Mesendoderm (in vitro differentiated cells): Measurements from ENCODE around the gene MARCHF10.
A peak's percentile ranks its signal among the peaks of the same experiment; 100 is the strongest.

Experiments used
- DNase-seq: peaks from one replicate; pipeline ENCODE4 v3.0.0; 2013
- H2AK5ac ChIP-seq: 2 replicates; pipeline ENCODE4 v1.6.1; 2013; ENCODE audit warnings: low read length, inconsistent platforms
- H2BK120ac ChIP-seq: 2 replicates; pipeline ENCODE4 v1.6.1; 2013; ENCODE audit warnings: low read depth, mild to moderate bottlenecking, low read length, moderate library complexity, mixed read lengths
- H2BK15ac ChIP-seq: replicated peaks from 2 replicates; pipeline ENCODE4 v1.6.1; 2013; ENCODE audit warnings: low read depth, mild to moderate bottlenecking, moderate library complexity
- H2BK5ac ChIP-seq: 2 replicates; pipeline ENCODE4 v1.6.1; 2013; ENCODE audit warnings: low read length, inconsistent platforms
- H3K18ac ChIP-seq: 2 replicates; pipeline ENCODE4 v1.6.1; 2013; ENCODE audit warnings: mild to moderate bottlenecking, low read length, mixed read lengths
- H3K23ac ChIP-seq: one replicate; pipeline ENCODE4 v1.6.1; 2013; ENCODE audit warnings: low read length
- H3K27ac ChIP-seq: 2 replicates; pipeline ENCODE4 v1.5.1; 2013; ENCODE audit warnings: low read depth, mild to moderate bottlenecking, inconsistent platforms, low read length, moderate library complexity
- H3K27me3 ChIP-seq: 2 replicates; pipeline ENCODE4 v1.6.1; 2013; ENCODE audit warnings: low read length, control low read depth, mild to moderate bottlenecking, inconsistent platforms; ENCODE audit not compliant: insufficient read depth, poor library complexity
- H3K36me3 ChIP-seq: 2 replicates; pipeline ENCODE4 v1.6.1; 2013; ENCODE audit warnings: low read length, inconsistent platforms; ENCODE audit not compliant: control insufficient read depth, insufficient read depth
- H3K4ac ChIP-seq: one replicate; pipeline ENCODE4 v1.6.1; 2013; ENCODE audit warnings: low read depth, mild to moderate bottlenecking, low read length, moderate library complexity
- H3K4me1 ChIP-seq: 2 replicates; pipeline ENCODE4 v1.6.1; 2013; ENCODE audit warnings: low read depth, low read length, inconsistent platforms; ENCODE audit not compliant: control insufficient read depth
- H3K4me2 ChIP-seq: 2 replicates; pipeline ENCODE4 v1.6.1; 2013; ENCODE audit warnings: low read length
- H3K4me3 ChIP-seq: 2 replicates; pipeline ENCODE4 v1.5.1; 2013; ENCODE audit warnings: mild to moderate bottlenecking, low read length
- H3K56ac ChIP-seq: one replicate; pipeline ENCODE4 v1.6.1; 2013; ENCODE audit warnings: low read length
- H3K79me1 ChIP-seq: 2 replicates; pipeline ENCODE4 v1.6.1; 2013; ENCODE audit warnings: low read length, inconsistent platforms
- H3K79me2 ChIP-seq: 2 replicates; pipeline ENCODE4 v1.6.1; 2013; ENCODE audit warnings: mild to moderate bottlenecking, low read length; ENCODE audit not compliant: control insufficient read depth, insufficient read depth
- H3K9ac ChIP-seq: 2 replicates; pipeline ENCODE4 v1.6.1; 2013; ENCODE audit warnings: low read length, inconsistent platforms
- H4K5ac ChIP-seq: one replicate; pipeline ENCODE4 v1.6.1; 2013; ENCODE audit warnings: low read length
- H4K8ac ChIP-seq: one replicate; pipeline ENCODE4 v1.6.1; 2013; ENCODE audit warnings: low read depth, mild to moderate bottlenecking, control low read depth, low read length, moderate library complexity
- WGBS: extraction: QIAGEN DNeasy Blood & Tissue Kit; methylation state at CpG from one replicate; pipeline ENCODE4 v1.1.7; 2013; ENCODE audit warnings: low lambda C conversion rate, missing lambda C conversion rate; ENCODE audit not compliant: insufficient coverage; ENCODE audit errors: extremely low coverage; 5-methylcytosine and 5-hydroxymethylcytosine counted together

Gene MARCHF10

GRCh38 chr17:62824290-62825131 is 16.4 kb upstream of the MARCHF10 start:
- H3K4me2 ChIP-seq, result no peak overlapping the region
- no peak overlapping the region for H4K8ac ChIP-seq
- H3K23ac ChIP-seq, result no peak overlapping the region
- DNase-seq, result peak; percentile 94
- no peak overlapping the region for H3K9ac ChIP-seq
- H2BK5ac ChIP-seq, result no peak overlapping the region
- no peak overlapping the region for H2AK5ac ChIP-seq
- H4K5ac ChIP-seq, result no peak overlapping the region
- no peak overlapping the region for H3K18ac ChIP-seq
- H3K36me3 ChIP-seq, result no peaks in the 10 kb centered on the region
- no CpG with 5 or more reads among the region's 7 CpGs for WGBS
- no peak overlapping the region for H3K4ac ChIP-seq
- H3K27ac ChIP-seq, result peak overlapping the region; percentile 57
- no peak overlapping the region for H3K4me3 ChIP-seq
- H3K56ac ChIP-seq, result no peak overlapping the region
- H3K4me1 ChIP-seq, result peaks cover 2% of the 10 kb centered on the region
- no peaks in the 10 kb centered on the region for H3K27me3 ChIP-seq
- no peaks in the 10 kb centered on the region for H3K79me1 ChIP-seq
- no peaks in the 10 kb centered on the region for H3K79me2 ChIP-seq
- H2BK120ac ChIP-seq, result no peak overlapping the region
- H2BK15ac ChIP-seq, result no peak overlapping the region

GRCh38 chr17:62823111-62823893 is 15.2 kb upstream of the MARCHF10 start:
- no peak overlapping the region for H2BK15ac ChIP-seq
- no peak overlapping the region for H2BK5ac ChIP-seq
- DNase-seq, result no peak
- H4K5ac ChIP-seq, result no peak overlapping the region
- no peak overlapping the region for H3K56ac ChIP-seq
- no peak overlapping the region for H3K9ac ChIP-seq
- H3K36me3 ChIP-seq, result no peaks in the 10 kb centered on the region
- no peaks in the 10 kb centered on the region for H3K79me2 ChIP-seq
- H2BK120ac ChIP-seq, result no peak overlapping the region
- no CpG with 5 or more reads among the region's 8 CpGs for WGBS
- no peak overlapping the region for H4K8ac ChIP-seq
- H3K18ac ChIP-seq, result no peak overlapping the region
- no peak overlapping the region for H2AK5ac ChIP-seq
- H3K27me3 ChIP-seq, result no peaks in the 10 kb centered on the region
- no peak overlapping the region for H3K23ac ChIP-seq
- no peak overlapping the region for H3K4me3 ChIP-seq
- H3K79me1 ChIP-seq, result no peaks in the 10 kb centered on the region
- no peak overlapping the region for H3K4me2 ChIP-seq
- H3K4ac ChIP-seq, result no peak overlapping the region
- H3K4me1 ChIP-seq, result peaks cover 2% of the 10 kb centered on the region
- no peak overlapping the region for H3K27ac ChIP-seq

- Histone ChIP-seq H4K8ac (no peak overlapping the region), H3K4me3 (no peak overlapping the region), H3K27ac (no peak overlapping the region), H4K5ac (no peak overlapping the region), H3K18ac (no peak overlapping the region), H2BK15ac (no peak overlapping the region), H3K36me3 (no peaks in the 10 kb centered on the region), H3K79me2 (no peaks in the 10 kb centered on the region), H3K79me1 (no peaks in the 10 kb centered on the region), H2AK5ac (no peak overlapping the region), H3K4ac (no peak overlapping the region), H3K56ac (no peak overlapping the region), H3K23ac (no peak overlapping the region), H3K9ac (no peak overlapping the region), H3K4me1 (peaks cover 2% of the 10 kb centered on the region), H3K27me3 (no peaks in the 10 kb centered on the region), H2BK120ac (no peak overlapping the region), H3K4me2 (no peak overlapping the region), H2BK5ac (no peak overlapping the region)
- no peak for DNase-seq
- WGBS, result no CpG with 5 or more reads among the region's 11 CpGs
Measured at GRCh38 chr17:62822080-62822904, 14.2 kb upstream of the MARCHF10 start.

- no peak overlapping the region for H3K23ac ChIP-seq
- no peaks in the 10 kb centered on the region for H3K79me2 ChIP-seq
- no peak overlapping the region for H3K18ac ChIP-seq
- no CpG with 5 or more reads among the region's 15 CpGs for WGBS
- H3K4me2 ChIP-seq, result no peak overlapping the region
- no peak overlapping the region for H3K4ac ChIP-seq
- H3K36me3 ChIP-seq, result no peaks in the 10 kb centered on the region
- H2BK15ac ChIP-seq, result no peak overlapping the region
- H4K5ac ChIP-seq, result no peak overlapping the region
- peaks cover 2% of the 10 kb centered on the region for H3K4me1 ChIP-seq
- no peak overlapping the region for H2AK5ac ChIP-seq
- no peak overlapping the region for H3K27ac ChIP-seq
- no peaks in the 10 kb centered on the region for H3K79me1 ChIP-seq
- no peak overlapping the region for H3K9ac ChIP-seq
- no peaks in the 10 kb centered on the region for H3K27me3 ChIP-seq
- H4K8ac ChIP-seq, result no peak overlapping the region
- H2BK120ac ChIP-seq, result no peak overlapping the region
- H3K4me3 ChIP-seq, result no peak overlapping the region
- no peak overlapping the region for H2BK5ac ChIP-seq
- DNase-seq, result no peak
- no peak overlapping the region for H3K56ac ChIP-seq
Measured at GRCh38 chr17:62821189-62822079, 13.3 kb upstream of the MARCHF10 start.
